ENCODE measurements around the gene PLET1. TPM values are rescaled to one million over a fixed set of nuclear protein-coding genes. Genes with fewer than 3 reads are reported as not detected.
"Not testable (repeated sequence)": the region's sequence is repeated elsewhere in the genome, so short reads cannot be mapped to it uniquely, and the experiment has no call there.

Gene PLET1
- total and polyA plus RNA-seq, 4 donors, result not detected

DNA sequence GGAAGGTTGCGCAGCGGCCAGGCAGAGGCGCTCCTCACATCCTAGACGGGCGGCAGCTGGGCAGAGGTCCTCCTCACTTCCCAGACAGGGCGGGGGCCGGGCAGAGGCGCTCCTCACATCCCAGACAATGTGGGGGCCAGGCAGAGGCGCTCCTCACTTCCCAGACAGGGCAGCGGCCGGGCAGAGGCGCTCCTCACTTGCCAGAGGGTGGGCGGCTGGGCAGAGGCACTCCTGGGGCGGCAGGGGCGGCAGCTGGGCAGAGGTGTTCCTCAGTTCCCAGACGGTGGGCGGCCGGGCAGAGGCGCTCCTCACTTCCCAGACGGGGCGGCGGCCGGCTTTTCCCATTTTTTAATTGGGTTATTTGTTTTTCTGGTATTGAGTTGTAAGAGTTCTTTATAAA, 54.6 kb downstream of the PLET1 start:
- Histone ChIP-seq H3K4me3 (ENCODE audit: low read length in 2 of 2) (no peak overlapping the region), H3K9me3 (ENCODE audit: control insufficient read depth, low read length) (no peaks in the 10 kb centered on the region), H3K4me1 (ENCODE audit: control insufficient read depth in 1 of 2, insufficient read depth in 2 of 2, low read length in 2 of 2) (no peaks in the 10 kb centered on the region), H3K36me3 (ENCODE audit: control insufficient read depth in 1 of 2, insufficient read depth in 2 of 2, low read length in 1 of 2) (no peaks in the 10 kb centered on the region), H3K27me3 (ENCODE audit: control insufficient read depth in 1 of 2, insufficient read depth in 2 of 2, low read length in 1 of 2) (no peaks in the 10 kb centered on the region), H3K27ac (ENCODE audit: low read depth in 1 of 2, low read length in 2 of 2) (no peak overlapping the region)
- WGBS, 2 donors, result 94 to 95% methylated on average over 23 of the region's 23 CpGs
- intact Hi-C loops (cut with DNase I), result no loop called here
- DNase-seq (no peak), ATAC-seq (ENCODE audit: low FRiP score) (no peak)

DNA sequence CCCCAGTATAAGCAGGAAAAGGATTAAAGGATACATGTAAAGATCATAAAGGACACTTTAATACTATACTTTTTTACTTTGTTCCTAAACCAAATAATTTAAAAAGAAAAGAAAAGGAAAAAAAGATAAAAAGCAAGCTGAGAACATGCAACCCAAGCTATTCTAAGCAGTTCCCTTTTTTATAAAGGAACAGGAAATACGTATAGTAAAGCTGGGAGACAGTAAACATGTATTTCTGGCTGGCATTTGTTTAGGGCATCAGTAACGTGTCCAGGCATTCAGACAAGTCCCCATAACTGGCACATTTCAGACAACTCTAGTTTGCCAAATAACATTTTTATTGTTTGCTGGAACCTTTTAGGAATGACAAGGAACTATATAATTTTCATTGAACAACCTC, 60.4 kb downstream of the PLET1 start:
- 22 to 31% methylated on average over 2 of the region's 2 CpGs for WGBS, 2 donors

DNA sequence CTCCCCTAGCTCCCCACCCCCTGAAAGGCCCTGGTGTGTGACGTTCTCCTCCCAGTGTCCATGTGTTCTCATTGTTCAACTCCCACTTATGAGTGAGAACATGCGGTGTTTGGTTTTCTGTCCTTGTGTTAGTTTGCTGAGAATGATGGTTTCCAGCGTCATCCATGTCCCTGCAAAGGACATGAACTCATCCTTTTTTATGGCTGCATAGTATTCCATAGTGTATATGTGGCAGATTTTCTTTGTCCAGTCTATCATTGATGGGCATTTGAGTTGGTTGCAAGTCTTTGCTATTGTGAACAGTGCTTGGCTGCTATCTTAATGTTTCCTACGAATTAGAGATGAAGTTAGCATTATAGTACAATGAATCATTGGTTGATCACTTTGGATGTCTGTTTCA, 61.6 kb downstream of the PLET1 start:
- H3K27me3 ChIP-seq (ENCODE audit: control insufficient read depth in 1 of 2, insufficient read depth in 2 of 2, low read length in 1 of 2); H3K9me3 ChIP-seq (ENCODE audit: control insufficient read depth, low read length); H3K4me1 ChIP-seq (ENCODE audit: control insufficient read depth in 1 of 2, insufficient read depth in 2 of 2, low read length in 2 of 2); intact Hi-C loops (cut with DNase I); H3K4me3 ChIP-seq (ENCODE audit: low read length in 2 of 2); ATAC-seq (ENCODE audit: low FRiP score); DNase-seq; H3K36me3 ChIP-seq (ENCODE audit: control insufficient read depth in 1 of 2, insufficient read depth in 2 of 2, low read length in 1 of 2); H3K27ac ChIP-seq (ENCODE audit: low read depth in 1 of 2, low read length in 2 of 2): not testable (repeated sequence)
- WGBS, 2 donors, result 82% methylated on average over 4 of the region's 4 CpGs

More for the DNA sequence above, 60.4 kb downstream of the PLET1 start:
- Histone ChIP-seq H3K4me1 (ENCODE audit: control insufficient read depth in 1 of 2, insufficient read depth in 2 of 2, low read length in 2 of 2) (no peaks in the 10 kb centered on the region), H3K27ac (ENCODE audit: low read depth in 1 of 2, low read length in 2 of 2) (no peak overlapping the region), H3K9me3 (ENCODE audit: control insufficient read depth, low read length) (no peaks in the 10 kb centered on the region), H3K36me3 (ENCODE audit: control insufficient read depth in 1 of 2, insufficient read depth in 2 of 2, low read length in 1 of 2) (no peaks in the 10 kb centered on the region), H3K4me3 (ENCODE audit: low read length in 2 of 2) (no peak overlapping the region), H3K27me3 (ENCODE audit: control insufficient read depth in 1 of 2, insufficient read depth in 2 of 2, low read length in 1 of 2) (no peaks in the 10 kb centered on the region)
- intact Hi-C loops (cut with DNase I), result no loop called here
- ATAC-seq (ENCODE audit: low FRiP score) (no peak), DNase-seq (no peak)

Other genes with a start within 250 kb of the PLET1 start
- 10 to 100 TPM; 20.7 to 20.8 TPM for gene DLAT, start 235.5 kb downstream of the PLET1 start, total RNA-seq
- gene DLAT, start 235.5 kb downstream of the PLET1 start, polyA plus RNA-seq, result 10 to 100 TPM; 11.9 to 12.8 TPM
- gene PIH1D2, start 186.8 kb downstream of the PLET1 start, total RNA-seq, result 1 to 10 TPM in 1 of 2 donors, under 1 TPM in 1; 0.49 to 1.4 TPM
- 10 to 100 TPM in 1 of 2 donors, 1 to 10 TPM in 1; 1.0 to 10.3 TPM for gene PIH1D2, start 186.8 kb downstream of the PLET1 start, polyA plus RNA-seq
- 10 to 100 TPM; 14.7 to 16.3 TPM for gene NKAPD1, start 186.6 kb downstream of the PLET1 start, total RNA-seq
- gene NKAPD1, start 186.6 kb downstream of the PLET1 start, polyA plus RNA-seq, result 10 to 100 TPM; 14.4 to 19.7 TPM
- gene TIMM8B, start 174.1 kb downstream of the PLET1 start, total RNA-seq, result 10 to 100 TPM; 30.4 to 31.9 TPM
- 100 to 1,000 TPM in 1 of 2 donors, 10 to 100 TPM in 1; 45.4 to 131 TPM for gene TIMM8B, start 174.1 kb downstream of the PLET1 start, polyA plus RNA-seq
- gene SDHD, start 174.0 kb downstream of the PLET1 start, total RNA-seq, result 10 to 100 TPM; 58.4 to 65.2 TPM
- gene SDHD, start 174.0 kb downstream of the PLET1 start, polyA plus RNA-seq, result 100 to 1,000 TPM in 1 of 2 donors, 10 to 100 TPM in 1; 96.3 to 157 TPM
- gene IL18, start 96.8 kb downstream of the PLET1 start, total RNA-seq, result 10 to 100 TPM; 11.1 to 17.1 TPM
- gene IL18, start 96.8 kb downstream of the PLET1 start, polyA plus RNA-seq, result 10 to 100 TPM in 1 of 2 donors, 1 to 10 TPM in 1; 4.1 to 29.8 TPM
- gene TEX12, start 93.5 kb downstream of the PLET1 start, total RNA-seq, result under 1 TPM; 0.57 to 0.97 TPM
- gene TEX12, start 93.5 kb downstream of the PLET1 start, polyA plus RNA-seq, result not detected
- 1 to 10 TPM; 6.1 to 9.1 TPM for gene BCO2, start 85.3 kb downstream of the PLET1 start, total RNA-seq
- gene BCO2, start 85.3 kb downstream of the PLET1 start, polyA plus RNA-seq, result 10 to 100 TPM in 1 of 2 donors, 1 to 10 TPM in 1; 1.1 to 13.0 TPM
- gene PTS, start 34.4 kb downstream of the PLET1 start, total RNA-seq, result 10 to 100 TPM; 36.5 to 48.3 TPM
- 10 to 100 TPM; 42.0 to 61.2 TPM for gene PTS, start 34.4 kb downstream of the PLET1 start, polyA plus RNA-seq

Measured in aorta (tissue), 5 donors.